Measurements from ENCODE around the gene PRPS1. TPM values are rescaled to one million over a fixed set of nuclear protein-coding genes. Genes with fewer than 3 reads are reported as not detected.

The PRPS1 gene
- total RNA-seq, 1 experiment from 2014 or later: 90.5 TPM

DNA sequence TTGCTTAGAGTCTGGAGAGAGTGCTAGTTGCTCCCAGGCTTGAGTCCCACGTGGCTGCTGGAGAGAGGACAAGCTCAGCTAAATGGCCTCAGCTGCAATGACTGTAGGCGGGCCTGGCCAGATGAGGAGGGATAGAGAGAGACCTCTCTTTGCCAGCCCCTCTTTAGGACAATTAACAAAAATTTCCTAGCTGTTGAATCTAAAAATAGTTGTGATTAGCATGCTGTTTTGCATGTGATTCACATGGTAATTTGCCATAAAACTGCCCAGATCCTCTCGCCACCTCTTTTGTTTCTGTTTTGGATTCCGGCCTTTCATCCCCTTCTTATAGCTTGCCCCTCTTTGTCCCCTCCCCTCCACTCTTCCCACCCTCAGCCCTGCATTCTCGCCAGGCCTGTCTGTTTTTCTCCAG lies 28.9 kb upstream of the PRPS1 start:
- H3K4me3 Mint-ChIP-seq: no peak overlapping the region
- no peak overlapping the region for H2BK20ac ChIP-seq (ENCODE audit: low read depth, low read length, poor library complexity, severe bottlenecking)
- H2BK5ac ChIP-seq (ENCODE audit: insufficient read length, low read length): no peak overlapping the region
- H4K20me1 ChIP-seq (ENCODE audit: control insufficient read depth, insufficient read depth, insufficient read length): no peaks in the 10 kb centered on the region
- H3K18ac ChIP-seq (ENCODE audit: insufficient read length, low read depth, low read length): no peak overlapping the region
- no peaks in the 10 kb centered on the region; the same call in 1 of the 2 replicates for H3K27me3 Mint-ChIP-seq (ENCODE audit: low read depth)
- no peak overlapping the region for H2AFZ ChIP-seq (ENCODE audit: low read length)
- no peak overlapping the region for H3K4me2 ChIP-seq (ENCODE audit: insufficient read depth, insufficient read length, low read length)
- H2BK12ac ChIP-seq (ENCODE audit: insufficient read length, low read depth, low read length): no peak overlapping the region
- no peak overlapping the region for H3K23ac ChIP-seq (ENCODE audit: insufficient read length, low read depth, low read length)
- H2BK120ac ChIP-seq (ENCODE audit: low read depth, low read length, poor library complexity, severe bottlenecking): no peak overlapping the region
- no peak overlapping the region for H3K9ac ChIP-seq (ENCODE audit: extremely low read depth, insufficient read length, low read length)
- no peaks in the 10 kb centered on the region for H3K23me2 ChIP-seq (ENCODE audit: insufficient read length, low read depth, low read length, poor library complexity, severe bottlenecking)
- no peaks in the 10 kb centered on the region; the same call in 1 of the 2 replicates for H3K4me1 ChIP-seq (ENCODE audit: insufficient read depth, low read length)
- no peaks in the 10 kb centered on the region for H3K9me3 ChIP-seq (ENCODE audit: control insufficient read depth, low read depth, low read length)
- no peak overlapping the region for H2AK5ac ChIP-seq (ENCODE audit: insufficient read length, low read length)
- no peak overlapping the region for H4K5ac ChIP-seq (ENCODE audit: insufficient read length, low read depth, low read length)
- H3K27ac Mint-ChIP-seq: peak overlapping the region in 2 of 3 experiments; percentile 36 to 76; a peak in 2 of 7 replicates
- no peak overlapping the region for H3T11ph ChIP-seq (ENCODE audit: low read length)
- H3K36me3 Mint-ChIP-seq (ENCODE audit: insufficient read depth in 1 of 3, low read depth in 3 of 3): no peaks in the 10 kb centered on the region
- no peak overlapping the region for H3K56ac ChIP-seq (ENCODE audit: insufficient read length, low read depth, low read length)
- H4K91ac ChIP-seq (ENCODE audit: insufficient read length, low read depth, low read length): no peak overlapping the region
- peak; percentile 63 for DNase-seq
- no peak overlapping the region for H4K8ac ChIP-seq (replicated peaks; ENCODE audit: insufficient read length, low read depth, low read length)
- peaks cover 14 to 27% of the 10 kb centered on the region in 2 experiments for H3K4me1 Mint-ChIP-seq
- H2BK15ac ChIP-seq (ENCODE audit: low read depth, low read length): no peak overlapping the region
- no peaks in the 10 kb centered on the region for H3K79me1 ChIP-seq (ENCODE audit: insufficient read depth, low read depth, low read length, poor library complexity, severe bottlenecking)
- no peak overlapping the region for H3K27ac ChIP-seq (ENCODE audit: insufficient read length, low read depth, low read length)
- H3K4ac ChIP-seq (ENCODE audit: low read depth, low read length): no peak overlapping the region
- peaks cover 0 to 42% of the 10 kb centered on the region in 2 experiments; a peak in 2 of 5 replicates for H3K9me3 Mint-ChIP-seq
- TF ChIP-seq CTCF (conservative IDR thresholded peaks at IDR 0.05): no peak
- H3K27me3 ChIP-seq (ENCODE audit: insufficient read depth, low read length): no peaks in the 10 kb centered on the region
- WGBS (ENCODE audit: extremely low coverage, insufficient read length, low lambda C conversion rate): no CpG with 5 or more reads among the region's 5 CpGs
- H3K14ac ChIP-seq (ENCODE audit: insufficient read depth, low read length): no peak overlapping the region
- H3K79me2 ChIP-seq (ENCODE audit: insufficient read depth, low read length): no peaks in the 10 kb centered on the region

All from H9 (cell line).